HG03575 (cell line): ENCODE measurements around the gene ZCCHC24.

Source experiments
- ATAC-seq: cut with Tn5 transposase; IDR thresholded peaks from one replicate; pipeline ENCODE4 v1.9.1; 2021; ENCODE audit not compliant: unreplicated experiment, insufficient number of reproducible peaks, low FRiP score; ENCODE audit errors: extremely low read depth

The ZCCHC24 gene

DNA sequence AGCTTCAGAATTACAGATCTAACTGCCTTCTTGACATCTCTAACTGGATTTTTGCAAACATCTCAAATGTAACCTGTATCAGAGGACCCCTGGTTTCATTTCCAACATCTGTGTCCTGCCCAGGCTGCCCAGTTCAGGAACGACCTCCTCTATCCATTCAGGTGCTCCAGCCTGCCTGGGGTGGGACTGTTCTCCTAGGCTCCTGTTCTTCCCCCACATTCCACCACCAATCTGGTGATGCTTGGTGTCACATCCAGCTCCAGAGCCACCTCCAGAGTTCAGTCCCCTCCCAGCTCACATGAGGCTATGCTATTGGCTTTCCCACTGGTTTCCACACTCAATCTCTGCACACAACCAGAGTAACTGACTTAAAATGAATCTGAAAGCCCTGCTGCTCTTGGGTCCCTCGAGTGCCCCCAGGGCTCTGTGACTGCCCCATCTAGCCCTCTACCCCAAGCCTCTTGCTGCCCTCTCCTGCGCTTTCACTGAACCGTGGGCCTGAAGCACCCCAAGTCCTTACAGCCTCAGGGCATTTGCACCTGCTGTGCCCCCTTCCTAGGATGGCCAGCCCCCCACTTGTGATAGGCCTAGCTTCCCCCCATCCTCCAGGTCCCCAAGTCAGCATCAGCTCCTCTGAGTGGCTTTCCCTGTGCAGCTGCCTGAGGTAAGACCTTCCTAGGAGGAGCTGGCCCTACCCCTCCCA, 52.1 kb downstream of the ZCCHC24 start:
- no peak for ATAC-seq

DNA sequence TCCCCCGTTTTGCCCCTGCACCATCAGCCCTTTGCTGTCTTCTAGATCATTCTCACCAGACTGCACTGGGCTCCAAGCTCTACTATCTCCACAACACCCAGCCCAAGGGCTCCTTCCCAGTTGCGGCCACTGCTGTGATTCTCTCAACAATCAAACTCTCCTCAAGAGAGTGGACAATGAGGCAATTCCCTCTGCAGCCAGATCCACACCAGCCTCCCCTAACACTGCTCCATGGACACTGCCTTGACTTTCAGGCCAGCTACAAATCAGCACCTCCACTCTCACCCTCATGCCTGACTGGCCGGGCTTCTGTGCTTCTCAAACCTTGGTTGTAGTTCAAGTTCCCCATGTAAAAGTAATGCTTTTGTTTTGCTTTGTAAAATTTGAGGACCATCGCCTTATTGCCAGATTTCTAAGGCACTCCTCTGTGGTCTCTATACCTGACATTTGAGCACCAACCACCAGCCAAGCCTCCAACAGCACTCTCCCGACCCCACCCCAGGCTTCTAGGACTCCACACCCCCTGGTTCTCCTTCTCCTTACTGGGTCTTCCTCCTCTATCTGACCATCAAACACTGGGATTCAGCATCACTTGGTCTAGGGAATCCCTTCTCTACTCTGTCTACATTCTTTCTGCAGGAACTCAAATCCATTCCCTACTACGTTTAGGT, 52.8 kb downstream of the ZCCHC24 start:
- no peak for ATAC-seq

GRCh38 chr10:79392020-79392398, 53.4 kb downstream of the ZCCHC24 start:
- no peak for ATAC-seq

DNA sequence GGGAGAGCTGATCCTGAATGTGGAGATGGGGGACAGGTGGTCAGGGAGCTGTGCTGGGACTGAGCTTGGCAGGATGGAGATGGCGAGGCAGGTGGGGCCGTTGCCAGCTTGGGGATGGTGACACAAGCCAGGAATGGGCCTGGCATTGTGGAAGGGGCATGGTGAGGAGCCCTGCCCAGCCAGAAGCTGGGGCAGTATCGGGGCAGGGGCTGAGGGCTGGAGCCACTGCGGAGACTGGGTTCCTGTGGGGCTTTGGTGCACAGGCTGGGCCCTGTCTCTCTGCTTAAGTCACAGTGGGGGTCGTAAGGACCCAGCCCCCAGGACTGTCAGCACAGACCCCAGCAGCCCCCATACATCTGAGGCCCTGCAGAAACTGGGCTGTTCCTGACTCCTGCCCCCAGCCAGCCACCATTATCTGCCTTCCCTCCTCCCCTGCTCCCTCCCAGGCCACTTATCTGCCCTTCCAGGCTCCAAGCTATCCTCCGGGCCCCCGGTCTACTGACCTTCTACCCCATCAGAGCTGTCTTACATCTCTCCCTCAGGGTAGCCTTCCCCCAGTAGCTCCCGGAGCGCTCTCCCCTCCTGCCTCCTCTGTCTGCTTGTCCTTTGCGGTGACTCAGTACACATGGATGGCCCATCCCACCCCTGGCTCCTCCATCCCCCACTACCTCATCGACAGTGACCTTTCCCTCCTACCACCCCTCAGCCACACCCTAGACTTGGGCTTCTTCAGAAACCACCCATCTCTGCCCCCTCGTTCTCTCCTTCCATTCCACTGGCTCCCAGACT, 54.0 kb downstream of the ZCCHC24 start:
- no peak for ATAC-seq

DNA sequence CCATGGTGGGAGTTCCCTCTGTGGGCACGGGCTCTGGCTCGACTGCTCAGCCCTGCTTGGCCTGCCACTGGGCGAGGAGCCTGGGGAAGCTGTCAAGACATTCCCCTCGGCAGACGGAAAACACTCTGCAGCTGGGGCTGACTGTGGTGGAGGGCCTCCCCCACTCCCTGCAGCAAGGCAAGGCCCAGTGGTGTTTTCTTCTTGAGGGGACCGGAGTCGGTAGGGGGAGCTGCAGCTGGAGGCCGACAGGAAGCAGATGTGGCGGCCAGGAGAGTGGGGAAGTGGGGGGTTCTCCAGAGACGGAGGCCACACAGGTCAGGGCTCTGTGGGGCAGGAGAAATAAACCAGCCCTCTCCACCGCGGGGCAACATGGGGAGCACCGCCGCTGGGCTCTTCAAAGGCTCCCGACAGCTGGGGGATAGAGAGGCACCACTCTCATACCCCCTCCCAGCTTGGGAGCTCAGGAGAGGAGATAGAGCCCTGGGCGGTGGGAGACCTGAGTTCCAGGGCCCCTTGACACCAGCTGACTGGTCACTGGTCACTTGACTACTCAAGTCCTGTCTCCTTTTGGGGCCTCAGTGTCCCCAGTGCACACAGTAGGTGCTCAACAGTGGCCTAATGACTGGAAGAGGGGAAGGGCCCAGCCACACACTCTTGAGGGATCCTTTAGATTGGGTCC, 54.7 kb downstream of the ZCCHC24 start:
- no peak for ATAC-seq

DNA sequence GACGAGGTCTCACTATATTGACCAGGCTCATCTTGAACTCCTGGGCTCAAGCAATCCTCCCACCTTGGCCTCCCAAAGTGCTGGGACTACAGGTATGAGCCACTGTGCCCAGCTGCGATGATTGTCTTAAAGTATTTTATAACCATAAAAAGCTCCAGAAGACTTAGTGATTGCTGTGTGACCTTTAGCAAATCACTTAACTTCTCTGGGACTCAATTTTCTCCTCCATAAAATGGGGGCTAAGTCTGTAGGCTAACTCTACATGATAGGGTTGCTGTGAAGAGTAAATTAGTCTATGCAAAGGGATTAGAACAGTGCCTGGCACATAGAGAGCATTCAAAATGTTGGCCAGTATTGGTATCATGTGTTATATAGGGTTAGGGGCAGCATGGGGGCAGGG, 55.4 kb downstream of the ZCCHC24 start:
- ATAC-seq = no peak

DNA sequence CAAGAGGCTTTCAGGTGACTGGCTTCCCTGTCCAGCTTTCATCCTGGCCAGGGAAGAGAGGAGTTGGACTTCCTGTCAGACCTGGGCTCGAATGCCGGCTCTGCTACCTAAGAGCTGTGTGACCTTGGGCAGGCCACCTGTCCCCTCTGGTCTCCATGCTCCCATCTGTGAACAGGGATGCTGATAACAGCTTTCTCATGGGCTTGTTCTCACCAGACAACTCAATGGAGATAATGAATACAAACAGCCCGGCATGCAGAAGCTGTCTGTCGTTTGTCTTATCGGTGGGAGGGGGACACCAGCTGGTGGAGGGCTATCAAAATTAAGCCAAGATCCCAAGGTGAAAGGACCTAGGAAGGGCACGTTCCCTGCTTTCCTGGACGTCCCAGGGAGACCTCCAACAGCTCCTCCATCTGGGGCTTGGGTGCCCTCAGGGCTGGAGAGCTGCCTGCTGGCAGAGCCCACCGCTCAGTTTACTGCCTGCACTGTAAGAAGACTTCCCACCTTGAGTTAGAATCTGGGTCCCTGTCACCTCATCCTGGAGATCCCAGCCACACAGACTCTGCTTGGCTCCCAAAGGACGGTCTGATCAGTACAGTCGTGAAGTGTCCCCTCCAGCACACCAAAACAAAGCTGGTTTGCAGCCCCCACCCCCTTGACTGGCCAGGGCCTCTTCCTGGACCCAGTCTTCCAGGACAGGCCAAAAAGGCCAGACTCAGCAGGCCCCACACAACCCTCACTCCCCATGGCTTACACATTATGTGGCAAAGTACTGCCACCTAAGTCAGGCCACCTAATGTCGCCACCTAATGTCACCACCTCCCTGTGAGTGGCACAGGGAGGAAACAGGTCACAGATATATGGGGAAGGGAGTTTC, 57.2 kb downstream of the ZCCHC24 start:
- no peak for ATAC-seq

DNA sequence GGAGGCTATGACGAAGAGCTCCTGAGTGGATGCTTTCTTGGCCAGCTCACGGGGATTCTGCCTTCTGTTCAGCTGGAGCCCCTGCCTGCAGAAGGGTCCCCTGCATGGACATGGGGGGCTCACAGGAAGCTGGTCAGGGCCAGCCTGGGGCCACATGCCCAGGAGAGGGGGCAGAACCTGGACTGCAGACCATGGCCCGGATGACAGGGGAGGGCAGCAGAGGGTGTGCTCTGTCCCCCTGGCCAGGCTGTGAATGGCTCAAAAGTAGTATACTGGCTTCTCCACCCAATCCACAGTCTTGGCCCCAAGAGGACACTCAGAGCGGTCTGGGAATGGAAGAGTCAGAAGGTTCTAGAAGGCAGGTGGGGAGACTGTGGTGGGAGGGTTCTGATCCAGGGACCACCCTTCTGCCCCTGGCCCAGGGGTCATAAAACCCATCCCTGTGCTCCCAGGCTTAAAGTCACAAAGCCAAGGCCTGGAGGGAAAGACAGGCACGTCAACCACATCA, 57.9 kb downstream of the ZCCHC24 start:
- no peak for ATAC-seq

GRCh38 chr10:79386637-79387465, 58.6 kb downstream of the ZCCHC24 start:
- ATAC-seq = no peak

DNA sequence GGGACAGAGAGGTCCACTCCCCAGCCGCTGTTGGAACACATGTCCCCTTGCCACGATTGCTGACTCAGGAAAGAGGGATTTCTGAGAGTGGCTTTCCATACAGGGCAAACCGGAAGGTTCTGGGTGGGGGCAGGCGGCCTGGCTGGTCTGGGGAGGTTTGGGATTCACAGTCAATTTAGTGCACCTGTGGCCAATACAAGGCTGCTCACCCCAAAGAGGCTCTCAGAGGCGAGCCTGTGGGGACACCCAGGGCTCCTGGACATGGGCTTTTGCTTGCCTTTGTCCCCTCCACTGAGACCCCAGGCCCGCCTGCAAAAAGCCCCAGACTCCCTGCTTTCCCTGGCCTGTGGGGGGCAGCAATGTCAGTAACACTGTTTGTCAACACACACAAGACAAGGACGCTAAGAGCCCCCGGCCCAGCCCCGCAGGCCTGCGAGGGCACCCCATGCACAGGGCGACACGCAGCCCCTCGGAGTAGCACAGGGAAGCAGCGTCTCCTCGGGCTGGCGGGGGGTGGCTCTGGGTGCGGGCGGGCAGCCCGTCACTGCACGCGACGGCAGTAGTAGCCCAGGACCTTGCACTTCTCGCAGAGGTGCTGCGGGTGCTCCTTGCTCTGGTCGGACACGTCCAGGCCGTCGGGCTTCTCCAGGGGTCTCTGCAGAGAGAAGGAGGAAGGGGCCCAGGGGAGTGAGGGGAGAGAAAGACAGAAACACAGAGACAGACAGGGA, 59.5 kb downstream of the ZCCHC24 start:
- no peak for ATAC-seq

GRCh38 chr10:79385392-79385795, 60.0 kb downstream of the ZCCHC24 start:
- ATAC-seq = no peak

GRCh38 chr10:79384773-79385391, 60.5 kb downstream of the ZCCHC24 start:
- no peak for ATAC-seq

- no peak for ATAC-seq
These were observed 61.3 kb downstream of the ZCCHC24 start for GRCh38 chr10:79383974-79384606.

- ATAC-seq = no peak
These were observed 62.9 kb downstream of the ZCCHC24 start for GRCh38 chr10:79382491-79382941.

DNA sequence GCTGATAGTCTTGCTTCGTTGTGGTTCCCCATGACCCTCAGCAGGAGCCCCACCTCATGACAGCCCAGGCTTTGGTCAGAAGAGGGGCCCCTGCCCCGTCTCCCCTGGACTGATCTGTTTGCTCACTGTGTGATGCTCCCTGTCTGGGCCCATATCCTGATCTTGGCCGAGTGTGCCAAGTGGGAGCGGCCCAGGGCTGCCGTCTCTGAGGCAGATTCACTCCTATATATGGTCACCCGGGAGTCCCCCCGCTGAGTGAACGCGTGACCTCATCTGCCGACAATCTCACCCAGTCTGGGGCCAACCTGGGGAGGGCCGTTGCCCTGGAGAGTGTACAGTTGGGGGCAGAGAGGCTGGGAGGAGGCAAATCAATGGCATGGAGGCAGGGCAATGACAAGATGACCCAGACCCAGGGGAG, 63.6 kb downstream of the ZCCHC24 start:
- ATAC-seq = no peak
